KMS-11 (cell line): ENCODE data around the gene RFC5.

Experiments
- H2AFZ ChIP-seq: fragments of 200-600 bp; sonication (generic); 2 replicates; pipeline ENCODE4 v1.6.1; 2016; ENCODE audit warnings: antibody characterized with exemption, mixed run types, low read depth
- H3K27ac ChIP-seq: fragments of 200-600 bp; sonication (generic); 2 replicates; pipeline ENCODE4 v1.6.1; 2016; ENCODE audit warnings: mild to moderate bottlenecking, mixed run types
- H3K27me3 ChIP-seq: fragments of 200-600 bp; sonication (generic); 2 replicates; pipeline ENCODE4 v1.6.1; 2017; ENCODE audit warnings: mild to moderate bottlenecking, low read depth, mixed run types, moderate library complexity; ENCODE audit not compliant: insufficient read depth
- H3K36me3 ChIP-seq: fragments of 200-600 bp; sonication (generic); 2 replicates; pipeline ENCODE4 v1.6.1; 2017; ENCODE audit warnings: mild to moderate bottlenecking, mixed run types; ENCODE audit not compliant: insufficient read depth
- H3K4me1 ChIP-seq: fragments of 200-600 bp; sonication (generic); 2 replicates; pipeline ENCODE4 v1.6.1; 2016; ENCODE audit warnings: mild to moderate bottlenecking, low read depth, mixed run types; ENCODE audit not compliant: poor library complexity, severe bottlenecking
- H3K4me2 ChIP-seq: fragments of 200-600 bp; sonication (generic); 2 replicates; pipeline ENCODE4 v1.7.0; 2016; ENCODE audit warnings: mild to moderate bottlenecking, mixed run types
- H3K4me3 ChIP-seq: fragments of 200-600 bp; sonication (generic); IDR thresholded peaks from 2 replicates; pipeline ENCODE4 v1.6.1; 2017; ENCODE audit warnings: low read depth, low read length, mixed read lengths; ENCODE audit not compliant: insufficient read depth
- H3K79me2 ChIP-seq: fragments of 200-600 bp; sonication (generic); 2 replicates; pipeline ENCODE4 v1.6.1; 2016; ENCODE audit warnings: low read depth, mixed run types; ENCODE audit not compliant: insufficient read depth
- H3K9ac ChIP-seq: fragments of 200-600 bp; sonication (generic); 2 replicates; pipeline ENCODE4 v1.6.1; 2016; ENCODE audit warnings: mild to moderate bottlenecking, mixed run types
- H4K20me1 ChIP-seq: fragments of 200-600 bp; sonication (generic); 2 replicates; pipeline ENCODE4 v1.6.1; 2016; ENCODE audit warnings: mild to moderate bottlenecking, mixed run types; ENCODE audit not compliant: insufficient read depth
- TF ChIP-seq, protein P1 (sequence below): fragments of 200-600 bp; sonication (generic); conservative IDR thresholded peaks from 2 replicates; pipeline ENCODE4 v1.6.1; 2017; ENCODE audit warnings: low read depth, mild to moderate bottlenecking, antibody characterized with exemption, low read length, moderate library complexity, mixed read lengths

RFC5 gene

DNA sequence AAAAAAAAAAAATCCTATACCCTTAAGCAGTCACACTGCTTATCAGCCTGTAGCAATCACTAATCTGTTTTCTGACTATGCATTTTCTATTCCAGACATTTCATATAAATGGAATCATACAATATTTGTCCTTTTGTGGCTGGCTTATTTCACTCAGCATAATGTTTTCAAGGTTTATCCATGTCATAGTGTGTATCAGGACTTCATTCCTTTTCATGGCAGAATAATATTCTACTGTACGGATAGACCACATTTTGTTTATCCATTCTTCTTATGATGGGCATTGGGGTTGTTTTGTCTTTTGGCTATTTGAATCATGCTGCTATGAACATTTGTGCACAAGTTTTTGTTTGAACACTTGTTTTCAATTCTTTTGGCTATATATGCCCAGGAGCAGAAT, 39.1 kb upstream of the RFC5 start:
- Histone ChIP-seq H3K4me1 (no peaks in the 10 kb centered on the region), H4K20me1 (no peaks in the 10 kb centered on the region), H3K27ac (no peak overlapping the region), H2AFZ (no peak overlapping the region), H3K4me3 (no peak overlapping the region), H3K79me2 (no peaks in the 10 kb centered on the region), H3K27me3 (no peaks in the 10 kb centered on the region), H3K4me2 (no peak overlapping the region), H3K9ac (no peak overlapping the region), H3K36me3 (no peaks in the 10 kb centered on the region)
- TF ChIP-seq, protein P1, sequence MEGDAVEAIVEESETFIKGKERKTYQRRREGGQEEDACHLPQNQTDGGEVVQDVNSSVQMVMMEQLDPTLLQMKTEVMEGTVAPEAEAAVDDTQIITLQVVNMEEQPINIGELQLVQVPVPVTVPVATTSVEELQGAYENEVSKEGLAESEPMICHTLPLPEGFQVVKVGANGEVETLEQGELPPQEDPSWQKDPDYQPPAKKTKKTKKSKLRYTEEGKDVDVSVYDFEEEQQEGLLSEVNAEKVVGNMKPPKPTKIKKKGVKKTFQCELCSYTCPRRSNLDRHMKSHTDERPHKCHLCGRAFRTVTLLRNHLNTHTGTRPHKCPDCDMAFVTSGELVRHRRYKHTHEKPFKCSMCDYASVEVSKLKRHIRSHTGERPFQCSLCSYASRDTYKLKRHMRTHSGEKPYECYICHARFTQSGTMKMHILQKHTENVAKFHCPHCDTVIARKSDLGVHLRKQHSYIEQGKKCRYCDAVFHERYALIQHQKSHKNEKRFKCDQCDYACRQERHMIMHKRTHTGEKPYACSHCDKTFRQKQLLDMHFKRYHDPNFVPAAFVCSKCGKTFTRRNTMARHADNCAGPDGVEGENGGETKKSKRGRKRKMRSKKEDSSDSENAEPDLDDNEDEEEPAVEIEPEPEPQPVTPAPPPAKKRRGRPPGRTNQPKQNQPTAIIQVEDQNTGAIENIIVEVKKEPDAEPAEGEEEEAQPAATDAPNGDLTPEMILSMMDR, result no peak

- H3K36me3 ChIP-seq, result no peaks in the 10 kb centered on the region
- no peak overlapping the region for H2AFZ ChIP-seq
- no peaks in the 10 kb centered on the region for H4K20me1 ChIP-seq
- H3K79me2 ChIP-seq, result no peaks in the 10 kb centered on the region
- no peak overlapping the region for H3K4me2 ChIP-seq
- no peak overlapping the region for H3K4me3 ChIP-seq
- H3K4me1 ChIP-seq, result no peaks in the 10 kb centered on the region
- TF ChIP-seq, protein P1, result no peak
- H3K27me3 ChIP-seq, result no peaks in the 10 kb centered on the region
- no peak overlapping the region for H3K27ac ChIP-seq
- H3K9ac ChIP-seq, result no peak overlapping the region
Measured at GRCh38 chr12:117980616-117981015, 35.9 kb upstream of the RFC5 start.

DNA sequence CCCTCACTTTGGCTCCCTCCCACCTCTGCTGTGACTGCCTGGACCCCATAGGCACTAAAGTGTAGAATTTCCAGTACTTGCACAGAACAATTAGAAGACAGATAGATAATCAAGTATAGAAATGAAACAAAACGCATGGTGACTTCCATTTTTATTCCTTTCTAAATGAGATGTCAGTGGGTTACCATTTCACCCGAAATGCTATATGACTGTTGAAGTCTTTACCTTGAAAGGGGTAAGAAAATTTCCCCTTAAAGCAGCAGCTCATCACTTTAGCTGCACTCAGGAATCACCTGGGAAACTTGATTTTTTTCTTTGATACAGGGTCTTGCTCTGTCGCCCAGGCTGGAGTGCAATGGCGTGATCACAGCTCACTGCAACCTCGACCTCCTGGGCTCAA, 35.2 kb upstream of the RFC5 start:
- no peaks in the 10 kb centered on the region for H3K79me2 ChIP-seq
- H2AFZ ChIP-seq, result no peak overlapping the region
- H3K27ac ChIP-seq, result no peak overlapping the region
- H3K9ac ChIP-seq, result no peak overlapping the region
- no peaks in the 10 kb centered on the region for H4K20me1 ChIP-seq
- TF ChIP-seq, protein P1, result no peak
- H3K4me2 ChIP-seq, result no peak overlapping the region
- H3K36me3 ChIP-seq, result no peaks in the 10 kb centered on the region
- H3K4me1 ChIP-seq, result no peaks in the 10 kb centered on the region
- H3K27me3 ChIP-seq, result no peaks in the 10 kb centered on the region
- no peak overlapping the region for H3K4me3 ChIP-seq

DNA sequence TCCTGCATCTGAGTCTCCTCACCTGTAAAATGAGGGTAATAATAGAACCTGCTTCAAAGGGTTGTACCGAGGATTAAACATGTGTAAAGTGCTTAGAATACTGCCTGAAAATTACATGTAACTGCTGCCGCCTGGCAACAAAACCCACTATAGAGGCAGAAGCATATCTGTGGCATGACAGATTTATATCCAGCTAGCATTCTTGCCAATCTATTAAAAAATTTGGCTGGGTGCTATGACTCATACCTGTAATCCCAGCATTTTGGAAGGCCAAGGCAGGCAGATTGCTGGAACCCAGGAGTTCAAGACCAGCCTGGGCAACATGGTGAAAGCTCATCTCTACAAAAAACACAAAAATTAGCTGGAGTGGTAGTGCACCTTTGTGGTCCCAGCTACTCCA, 31.3 kb upstream of the RFC5 start:
- H3K4me2 ChIP-seq, result no peak overlapping the region
- no peaks in the 10 kb centered on the region for H3K27me3 ChIP-seq
- no peak overlapping the region for H3K4me3 ChIP-seq
- TF ChIP-seq, protein P1, result no peak
- H4K20me1 ChIP-seq, result no peaks in the 10 kb centered on the region
- H3K36me3 ChIP-seq, result no peaks in the 10 kb centered on the region
- H2AFZ ChIP-seq, result no peak overlapping the region
- no peaks in the 10 kb centered on the region for H3K4me1 ChIP-seq
- no peaks in the 10 kb centered on the region for H3K79me2 ChIP-seq
- H3K27ac ChIP-seq, result no peak overlapping the region
- no peak overlapping the region for H3K9ac ChIP-seq
